ENCODE results near the gene MEIOC.
"Not testable (repeated sequence)": the region's sequence is repeated elsewhere in the genome, so short reads cannot be mapped to it uniquely, and the experiment has no call there.

Gene MEIOC

GRCh38 chr17:44655983-44656710 is at the start of gene MEIOC:
Gene MEIOC (plus strand): TSS chr17:44656468. CDS start chr17:44656614, 146 bp downstream.
- DNase-seq = peak; percentile 42

GRCh38 chr17:44606658-44607057 is 49.6 kb upstream of the MEIOC start:
- DNase-seq = no peak

GRCh38 chr17:44607836-44608690 is 48.2 kb upstream of the MEIOC start:
- no peak for DNase-seq

DNA sequence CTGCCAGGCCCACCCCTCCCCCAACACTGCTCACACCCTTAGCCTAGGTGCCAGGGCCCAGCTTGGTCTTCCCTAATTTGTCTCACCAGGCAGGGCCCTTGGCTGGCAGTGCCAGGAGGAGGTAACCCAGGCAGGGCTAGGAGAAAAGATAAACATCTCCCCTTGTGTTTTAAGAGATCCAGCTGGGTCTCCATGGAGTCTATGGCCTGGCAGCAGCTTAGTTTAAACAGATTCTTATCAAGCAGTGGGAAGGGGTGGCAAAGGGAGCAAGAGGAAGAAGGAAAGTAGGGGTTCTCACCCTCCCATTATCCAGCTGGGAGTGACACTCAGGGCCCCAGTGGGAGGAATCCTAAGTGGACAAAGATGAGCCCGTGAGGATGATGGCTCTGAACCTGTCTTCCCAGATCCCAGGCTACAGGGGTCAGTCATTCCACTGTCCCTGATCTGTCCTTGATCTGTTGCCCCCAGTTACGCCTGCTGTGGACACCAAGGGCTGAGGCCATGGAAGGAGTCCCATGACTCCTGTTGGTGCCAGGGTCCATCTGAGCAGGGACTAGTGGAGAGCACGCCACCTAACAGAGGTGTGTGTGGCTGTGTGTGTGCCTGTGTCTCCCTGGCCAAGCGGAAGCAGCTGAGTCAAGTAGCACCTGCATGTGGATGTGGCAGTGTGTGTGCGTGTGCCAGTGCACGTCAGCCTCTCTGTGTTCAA is 47.4 kb upstream of the MEIOC start:
- DNase-seq = no peak

DNA sequence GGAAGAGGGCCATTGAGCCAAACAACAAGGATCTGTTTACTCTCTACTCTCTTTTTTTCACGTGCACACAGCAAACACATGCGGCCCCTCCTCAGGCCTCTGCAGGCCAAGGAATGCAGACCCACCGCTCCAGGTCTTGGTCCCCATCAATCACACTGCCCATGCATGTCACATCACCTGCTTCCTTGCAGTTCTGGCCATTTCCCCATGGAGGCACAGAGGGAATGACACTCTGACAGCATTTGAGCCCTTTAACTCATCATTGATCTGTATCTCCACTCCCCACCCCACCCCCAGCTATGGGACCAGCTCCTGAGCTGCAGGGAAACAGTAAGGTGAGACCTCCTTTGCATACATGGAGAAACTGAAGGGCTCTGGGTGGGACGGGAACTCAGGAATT is 45.9 kb upstream of the MEIOC start:
- no peak for DNase-seq

DNA sequence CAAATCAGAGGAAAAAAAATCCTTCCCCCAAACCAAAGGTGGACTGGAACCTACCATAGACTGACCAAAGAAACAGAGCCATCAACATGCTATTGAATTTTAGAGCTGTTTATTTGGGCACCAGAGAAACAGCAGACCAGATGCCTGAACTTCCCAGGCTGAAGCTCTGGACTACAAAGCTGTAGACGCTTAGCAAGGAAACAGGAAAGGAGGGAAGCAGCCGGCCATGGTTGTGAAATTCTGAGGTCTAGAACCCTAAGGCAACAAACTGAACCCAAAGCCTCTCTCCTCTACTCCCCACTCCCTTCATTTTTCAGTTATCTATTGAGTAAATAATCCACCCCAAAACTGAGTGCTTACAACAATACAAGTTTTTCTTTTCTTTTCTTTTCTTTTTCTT is 45.4 kb upstream of the MEIOC start:
- DNase-seq = no peak

DNA sequence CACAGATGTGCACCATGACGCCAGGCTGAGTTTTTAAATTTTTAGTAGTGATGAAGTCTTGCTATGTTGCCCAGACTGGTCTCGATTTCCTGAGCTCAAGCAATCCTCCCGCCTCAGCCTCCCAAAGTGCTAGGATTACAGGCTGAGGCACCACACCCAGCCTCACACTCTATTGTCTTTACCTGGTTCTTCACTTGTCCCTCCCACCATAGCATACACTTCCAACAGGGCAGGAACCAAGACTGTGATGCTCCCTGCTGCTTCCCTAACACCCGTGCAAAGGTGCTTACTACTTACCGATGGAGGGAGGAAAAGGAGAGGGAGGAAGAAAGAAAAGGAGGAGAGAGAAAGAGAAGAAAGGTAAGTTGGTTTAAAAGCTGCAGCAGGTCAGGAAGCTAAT is 41.4 kb upstream of the MEIOC start:
- no peak for DNase-seq

- not testable (repeated sequence) for DNase-seq
Measured at GRCh38 chr17:44618652-44619051, 37.6 kb upstream of the MEIOC start.

DNA sequence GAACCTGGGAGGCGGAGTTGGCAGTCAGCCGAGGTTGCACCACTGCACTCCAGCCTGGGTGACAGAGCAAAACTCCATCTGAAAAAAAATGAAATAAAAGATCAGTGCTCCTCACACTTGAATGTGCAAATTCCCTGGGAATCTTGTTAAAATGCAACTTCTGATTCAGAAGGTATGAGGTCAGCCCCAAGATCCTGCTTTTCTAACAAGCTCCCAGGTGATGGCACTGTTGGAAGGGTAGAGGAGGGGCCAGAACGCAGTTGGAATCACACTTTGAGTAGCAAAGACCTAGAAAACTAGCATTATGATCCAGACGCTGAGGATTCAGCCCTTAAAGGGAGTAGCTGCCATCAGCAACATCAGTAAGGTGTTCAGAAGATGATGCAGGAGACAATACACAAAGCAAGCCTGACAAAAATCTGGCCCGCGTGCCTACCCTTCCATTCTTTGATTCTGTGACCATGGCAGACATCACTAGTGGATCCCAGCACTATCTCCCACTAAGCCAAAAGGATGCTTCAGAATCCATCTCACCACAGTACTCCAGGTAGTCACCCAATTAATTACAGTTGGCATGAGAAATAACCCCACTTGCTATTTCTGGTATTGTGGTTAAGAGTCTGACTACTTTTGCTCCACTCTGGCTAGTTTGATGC is 33.1 kb upstream of the MEIOC start:
- DNase-seq = no peak

DNA sequence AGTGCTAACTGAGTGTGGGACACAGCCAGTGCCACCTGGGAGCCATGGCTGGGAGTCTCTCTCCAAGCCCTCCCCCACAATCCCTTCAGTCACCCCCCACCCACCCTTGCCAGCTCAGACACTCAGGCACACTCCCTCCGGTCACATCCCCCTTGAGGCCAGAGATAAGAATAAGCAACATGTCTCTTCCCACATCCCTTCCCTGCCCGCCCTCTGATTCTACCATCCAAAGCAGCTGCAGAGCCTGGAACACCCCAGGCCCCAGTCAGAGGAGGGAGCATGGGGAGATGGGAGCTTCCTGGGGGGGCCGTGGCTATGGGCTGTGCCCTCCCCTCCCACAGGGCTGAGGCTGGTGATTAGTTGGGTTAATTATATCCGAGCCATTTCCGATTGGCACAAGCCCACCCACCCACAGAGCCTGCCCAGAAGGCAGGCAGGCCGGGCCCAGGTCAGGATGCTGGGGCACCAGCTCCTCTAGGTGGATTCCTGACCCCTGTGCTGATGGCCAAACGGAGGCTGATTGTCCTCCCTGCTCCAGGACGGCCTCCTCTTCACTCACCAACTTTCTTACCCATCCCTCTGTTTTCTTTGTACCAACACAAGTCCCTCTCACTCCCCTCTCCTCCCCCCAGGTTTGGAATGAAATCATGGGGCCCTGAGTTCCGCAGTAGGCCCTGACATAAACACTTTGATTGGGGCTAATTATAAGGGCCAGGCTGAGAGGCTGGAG is 28.6 kb upstream of the MEIOC start:
- DNase-seq = no peak

- DNase-seq = no peak
Measured at GRCh38 chr17:44628243-44629188, 27.8 kb upstream of the MEIOC start.

GRCh38 chr17:44629314-44629713 is 27.0 kb upstream of the MEIOC start:
- DNase-seq = no peak

GRCh38 chr17:44630703-44631102 is 25.6 kb upstream of the MEIOC start:
- DNase-seq = no peak

DNA sequence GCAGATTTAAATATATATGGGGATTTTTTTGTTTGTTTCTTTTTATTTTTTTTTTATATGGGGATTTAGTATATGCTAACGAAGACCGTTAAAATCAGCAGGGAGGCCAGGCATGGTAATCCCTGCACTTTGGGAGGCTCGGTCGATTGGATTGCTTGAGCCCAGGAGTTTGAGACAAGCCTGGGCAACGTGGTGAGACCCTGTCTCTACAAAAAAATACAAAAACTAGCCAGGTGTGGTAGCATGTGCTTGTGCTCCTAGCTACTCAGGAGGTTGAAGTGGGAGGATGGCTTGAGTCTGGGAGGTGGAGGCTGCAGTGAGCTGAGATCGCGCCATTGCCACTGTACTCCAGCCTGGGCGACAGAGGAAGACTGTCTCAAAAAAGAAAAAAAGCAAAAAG is 22.3 kb upstream of the MEIOC start:
- DNase-seq = no peak

- not testable (repeated sequence) for DNase-seq
Measured at GRCh38 chr17:44634401-44634800, 21.9 kb upstream of the MEIOC start.

GRCh38 chr17:44636562-44636961 is 19.7 kb upstream of the MEIOC start:
- DNase-seq = no peak

DNA sequence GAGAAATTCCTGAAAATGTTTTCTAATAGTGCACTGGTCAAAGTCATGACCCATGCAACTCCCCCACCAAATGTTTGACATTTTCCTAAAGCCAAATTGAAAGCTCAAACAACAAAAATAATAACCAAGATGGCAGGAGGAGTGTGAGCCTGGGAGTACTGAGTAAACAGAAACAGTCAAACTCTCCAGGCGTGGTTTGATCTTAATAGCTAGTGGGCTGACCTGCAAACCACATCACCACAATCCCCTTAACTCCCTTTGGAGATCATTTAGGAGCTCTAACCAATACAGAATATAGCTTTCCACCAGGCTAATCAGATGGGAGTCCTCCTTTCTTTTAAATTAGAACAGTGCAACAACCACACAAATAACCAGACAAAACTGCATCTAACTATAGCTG is 19.2 kb upstream of the MEIOC start:
- no peak for DNase-seq

GRCh38 chr17:44642834-44643233 is 13.4 kb upstream of the MEIOC start:
- DNase-seq = no peak

DNA sequence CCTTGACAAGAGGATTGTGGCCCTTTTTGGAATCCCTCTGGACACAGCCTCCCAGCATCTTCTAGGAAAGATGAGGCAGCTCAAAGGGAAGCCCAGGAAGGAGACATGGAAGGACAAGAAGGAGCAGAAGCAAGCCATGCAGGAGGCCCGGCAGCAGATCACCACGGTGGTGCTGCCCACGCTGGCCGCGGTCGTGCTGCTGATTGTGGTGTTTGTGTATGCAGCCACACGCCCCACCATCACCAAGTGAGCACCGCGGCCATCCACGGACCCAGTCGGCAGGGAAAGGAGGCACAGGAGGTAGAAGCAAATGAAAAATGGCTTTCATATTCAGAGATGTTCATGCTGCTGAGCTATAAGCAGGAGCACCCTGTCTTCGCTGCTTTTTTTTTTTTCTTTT is 10.9 kb upstream of the MEIOC start:
- no peak for DNase-seq

DNA sequence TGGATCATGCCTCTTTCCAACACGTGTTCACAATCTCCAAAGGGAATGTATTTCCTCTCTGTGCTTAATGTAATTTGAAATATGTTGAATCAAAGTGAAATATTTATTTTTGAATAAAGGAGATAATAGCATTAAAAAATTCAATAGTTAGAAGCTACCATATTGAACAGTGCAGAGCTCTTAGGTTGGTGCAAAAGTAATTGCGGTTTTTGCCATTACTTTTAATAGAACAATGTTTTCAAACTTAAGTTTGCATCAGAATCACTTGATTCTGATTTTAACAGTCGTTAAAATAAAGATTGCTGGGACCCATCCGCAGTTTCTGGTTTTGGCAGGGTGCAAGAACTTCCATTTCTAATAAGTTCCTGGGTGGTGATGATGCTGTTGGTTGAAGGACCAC is 10.0 kb upstream of the MEIOC start:
- DNase-seq = no peak

DNA sequence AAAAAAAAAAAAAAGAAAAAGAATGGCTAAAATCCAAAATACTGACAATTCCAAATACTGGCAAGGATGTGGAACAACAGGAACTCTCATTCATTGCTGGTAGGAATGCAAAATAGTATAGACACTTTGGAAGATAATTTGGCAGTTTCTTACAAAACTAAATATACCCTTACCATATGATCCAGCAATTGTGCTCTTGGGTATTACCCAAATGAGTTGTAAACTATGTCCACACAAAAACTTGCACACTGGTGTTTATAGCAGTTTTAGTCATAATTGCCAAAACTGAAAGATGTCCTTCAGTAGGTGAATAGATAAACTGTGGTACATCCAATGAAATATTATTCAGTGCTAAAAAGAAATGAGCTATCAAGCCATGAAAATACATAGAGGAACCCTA is 8.5 kb upstream of the MEIOC start:
- no peak for DNase-seq
